Measurements from ENCODE around the gene TMEM184B. TPM values are rescaled to one million over a fixed set of nuclear protein-coding genes. Genes with fewer than 3 reads are reported as not detected.

The TMEM184B gene
- total and polyA plus RNA-seq, 4 donors, result 7.5 to 12.6 (median 9.9) TPM

DNA sequence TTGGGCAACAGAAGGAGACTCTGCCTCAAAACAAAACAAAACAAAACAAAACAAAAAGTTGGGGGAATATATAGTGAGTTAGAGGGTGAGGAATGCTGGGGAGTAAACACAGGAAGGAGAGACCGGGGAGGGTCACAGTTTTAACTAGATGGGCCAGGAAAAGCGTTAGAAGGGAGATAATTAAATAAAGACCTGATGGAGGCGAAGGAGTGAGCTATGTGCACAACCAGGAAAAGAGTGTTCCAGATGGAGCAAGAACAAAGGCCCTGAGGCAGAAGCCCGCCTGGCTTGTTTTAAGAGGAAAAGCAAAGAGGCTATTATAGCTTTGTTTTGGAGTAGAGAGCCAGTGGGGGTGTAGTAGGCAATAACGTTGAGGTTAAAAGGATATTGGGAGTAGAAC is 86.4 kb downstream of the TMEM184B start:
- Histone ChIP-seq H3K9me3 (ENCODE audit: control insufficient read depth in 4 of 4, low read length in 3 of 4) (no peaks in the 10 kb centered on the region), H3K4me3 (ENCODE audit: low read depth in 1 of 3, low read length in 3 of 3) (no peak overlapping the region), H3K36me3 (ENCODE audit: control insufficient read depth in 4 of 4, insufficient read depth in 3 of 4, low read depth in 1 of 4, low read length in 3 of 4) (no peaks in the 10 kb centered on the region), H3K4me1 (ENCODE audit: control insufficient read depth in 4 of 4, insufficient read depth in 4 of 4, low read length in 3 of 4) (peaks cover 10 to 26% (median 19%) of the 10 kb centered on the region in 4 donors), H3K27ac (ENCODE audit: low read depth in 1 of 2, low read length in 2 of 2) (no peak overlapping the region), H3K27me3 (ENCODE audit: control insufficient read depth in 4 of 4, insufficient read depth in 4 of 4, low read length in 3 of 4) (no peaks in the 10 kb centered on the region), H3K9ac (ENCODE audit: low read depth in 1 of 2, low read length in 2 of 2) (no peak overlapping the region)
- TF ChIP-seq NR2F2 (IDR thresholded peaks at IDR 0.05), result no peak
- no peak for TF ChIP-seq HNF4A (conservative IDR thresholded peaks at IDR 0.05)
- TF ChIP-seq, protein P1, sequence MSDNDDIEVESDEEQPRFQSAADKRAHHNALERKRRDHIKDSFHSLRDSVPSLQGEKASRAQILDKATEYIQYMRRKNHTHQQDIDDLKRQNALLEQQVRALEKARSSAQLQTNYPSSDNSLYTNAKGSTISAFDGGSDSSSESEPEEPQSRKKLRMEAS (IDR thresholded peaks at IDR 0.05), result no peak
- no peak for TF ChIP-seq FOXA1 (IDR thresholded peaks at IDR 0.05)
- TF ChIP-seq RXRA (IDR thresholded peaks at IDR 0.05), result no peak
- TF ChIP-seq RAD21 (IDR thresholded peaks at IDR 0.05), result no peak
- no peak for TF ChIP-seq YY1 (IDR thresholded peaks at IDR 0.05)
- TF ChIP-seq HNF4G (IDR thresholded peaks at IDR 0.05), result no peak
- no peak for TF ChIP-seq JUND (IDR thresholded peaks at IDR 0.05)
- TF ChIP-seq GABPA (IDR thresholded peaks at IDR 0.05 in 1 of 2, conservative IDR thresholded peaks at IDR 0.05 in 1 of 2), result no peak
- no peak for TF ChIP-seq EGR1 (IDR thresholded peaks at IDR 0.05; ENCODE audit: low read depth in 2 of 2)
- no peak for TF ChIP-seq SP1 (IDR thresholded peaks at IDR 0.05)
- TF ChIP-seq, protein P2, sequence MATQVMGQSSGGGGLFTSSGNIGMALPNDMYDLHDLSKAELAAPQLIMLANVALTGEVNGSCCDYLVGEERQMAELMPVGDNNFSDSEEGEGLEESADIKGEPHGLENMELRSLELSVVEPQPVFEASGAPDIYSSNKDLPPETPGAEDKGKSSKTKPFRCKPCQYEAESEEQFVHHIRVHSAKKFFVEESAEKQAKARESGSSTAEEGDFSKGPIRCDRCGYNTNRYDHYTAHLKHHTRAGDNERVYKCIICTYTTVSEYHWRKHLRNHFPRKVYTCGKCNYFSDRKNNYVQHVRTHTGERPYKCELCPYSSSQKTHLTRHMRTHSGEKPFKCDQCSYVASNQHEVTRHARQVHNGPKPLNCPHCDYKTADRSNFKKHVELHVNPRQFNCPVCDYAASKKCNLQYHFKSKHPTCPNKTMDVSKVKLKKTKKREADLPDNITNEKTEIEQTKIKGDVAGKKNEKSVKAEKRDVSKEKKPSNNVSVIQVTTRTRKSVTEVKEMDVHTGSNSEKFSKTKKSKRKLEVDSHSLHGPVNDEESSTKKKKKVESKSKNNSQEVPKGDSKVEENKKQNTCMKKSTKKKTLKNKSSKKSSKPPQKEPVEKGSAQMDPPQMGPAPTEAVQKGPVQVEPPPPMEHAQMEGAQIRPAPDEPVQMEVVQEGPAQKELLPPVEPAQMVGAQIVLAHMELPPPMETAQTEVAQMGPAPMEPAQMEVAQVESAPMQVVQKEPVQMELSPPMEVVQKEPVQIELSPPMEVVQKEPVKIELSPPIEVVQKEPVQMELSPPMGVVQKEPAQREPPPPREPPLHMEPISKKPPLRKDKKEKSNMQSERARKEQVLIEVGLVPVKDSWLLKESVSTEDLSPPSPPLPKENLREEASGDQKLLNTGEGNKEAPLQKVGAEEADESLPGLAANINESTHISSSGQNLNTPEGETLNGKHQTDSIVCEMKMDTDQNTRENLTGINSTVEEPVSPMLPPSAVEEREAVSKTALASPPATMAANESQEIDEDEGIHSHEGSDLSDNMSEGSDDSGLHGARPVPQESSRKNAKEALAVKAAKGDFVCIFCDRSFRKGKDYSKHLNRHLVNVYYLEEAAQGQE (IDR thresholded peaks at IDR 0.05), result no peak
- TF ChIP-seq TAF1 (conservative IDR thresholded peaks at IDR 0.05), result no peak
- TF ChIP-seq, protein P3, sequence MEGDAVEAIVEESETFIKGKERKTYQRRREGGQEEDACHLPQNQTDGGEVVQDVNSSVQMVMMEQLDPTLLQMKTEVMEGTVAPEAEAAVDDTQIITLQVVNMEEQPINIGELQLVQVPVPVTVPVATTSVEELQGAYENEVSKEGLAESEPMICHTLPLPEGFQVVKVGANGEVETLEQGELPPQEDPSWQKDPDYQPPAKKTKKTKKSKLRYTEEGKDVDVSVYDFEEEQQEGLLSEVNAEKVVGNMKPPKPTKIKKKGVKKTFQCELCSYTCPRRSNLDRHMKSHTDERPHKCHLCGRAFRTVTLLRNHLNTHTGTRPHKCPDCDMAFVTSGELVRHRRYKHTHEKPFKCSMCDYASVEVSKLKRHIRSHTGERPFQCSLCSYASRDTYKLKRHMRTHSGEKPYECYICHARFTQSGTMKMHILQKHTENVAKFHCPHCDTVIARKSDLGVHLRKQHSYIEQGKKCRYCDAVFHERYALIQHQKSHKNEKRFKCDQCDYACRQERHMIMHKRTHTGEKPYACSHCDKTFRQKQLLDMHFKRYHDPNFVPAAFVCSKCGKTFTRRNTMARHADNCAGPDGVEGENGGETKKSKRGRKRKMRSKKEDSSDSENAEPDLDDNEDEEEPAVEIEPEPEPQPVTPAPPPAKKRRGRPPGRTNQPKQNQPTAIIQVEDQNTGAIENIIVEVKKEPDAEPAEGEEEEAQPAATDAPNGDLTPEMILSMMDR (IDR thresholded peaks at IDR 0.05; ENCODE audit: low read depth, low read length, missing input control), result no peak
- no peak for TF ChIP-seq ZBTB33 (IDR thresholded peaks at IDR 0.05)
- TF ChIP-seq FOXA2 (IDR thresholded peaks at IDR 0.05), result no peak
- 74% methylated on average over 5 of the region's 5 CpGs for WGBS
- no peak for DNase-seq (ENCODE audit: low spot score)

- 90% methylated on average over 7 of the region's 7 CpGs for WGBS
- no peak for TF ChIP-seq FOXA1 (IDR thresholded peaks at IDR 0.05)
- TF ChIP-seq TAF1 (conservative IDR thresholded peaks at IDR 0.05), result no peak
- no peak for TF ChIP-seq NR2F2 (IDR thresholded peaks at IDR 0.05)
- no peak for TF ChIP-seq SP1 (IDR thresholded peaks at IDR 0.05)
- no peak for TF ChIP-seq JUND (IDR thresholded peaks at IDR 0.05)
- TF ChIP-seq YY1 (IDR thresholded peaks at IDR 0.05), result no peak
- no peak for TF ChIP-seq RAD21 (IDR thresholded peaks at IDR 0.05)
- TF ChIP-seq HNF4A (conservative IDR thresholded peaks at IDR 0.05), result no peak
- TF ChIP-seq EGR1 (IDR thresholded peaks at IDR 0.05; ENCODE audit: low read depth in 2 of 2), result no peak
- no peak for TF ChIP-seq RXRA (IDR thresholded peaks at IDR 0.05)
- TF ChIP-seq FOXA2 (IDR thresholded peaks at IDR 0.05), result no peak
- TF ChIP-seq, protein P2 (IDR thresholded peaks at IDR 0.05), result no peak
- no peak for TF ChIP-seq ATF3 (IDR thresholded peaks at IDR 0.05)
- no peak for TF ChIP-seq GABPA (IDR thresholded peaks at IDR 0.05 in 1 of 2, conservative IDR thresholded peaks at IDR 0.05 in 1 of 2)
- TF ChIP-seq, protein P1 (IDR thresholded peaks at IDR 0.05), result no peak
These were observed 88.0 kb downstream of the TMEM184B start for GRCh38 chr22:38184788-38185187.

More at GRCh38 chr22:38184788-38185187, 88.0 kb downstream of the TMEM184B start:
- Histone ChIP-seq H3K4me3 (ENCODE audit: low read depth in 1 of 3, low read length in 3 of 3) (no peak overlapping the region), H3K9ac (ENCODE audit: low read depth in 1 of 2, low read length in 2 of 2) (no peak overlapping the region), H3K36me3 (ENCODE audit: control insufficient read depth in 4 of 4, insufficient read depth in 3 of 4, low read depth in 1 of 4, low read length in 3 of 4) (no peaks in the 10 kb centered on the region), H3K27me3 (ENCODE audit: control insufficient read depth in 4 of 4, insufficient read depth in 4 of 4, low read length in 3 of 4) (no peaks in the 10 kb centered on the region), H3K9me3 (ENCODE audit: control insufficient read depth in 4 of 4, low read length in 3 of 4) (no peaks in the 10 kb centered on the region), H3K4me1 (ENCODE audit: control insufficient read depth in 4 of 4, insufficient read depth in 4 of 4, low read length in 3 of 4) (peaks cover 2 to 33% (median 20%) of the 10 kb centered on the region in 4 donors), H3K27ac (ENCODE audit: low read depth in 1 of 2, low read length in 2 of 2) (no peak overlapping the region)
- DNase-seq (ENCODE audit: low spot score), result no peak

Measured in liver (tissue), 9 donors.